GM18520 (cell line): ENCODE data around the gene DISP2.

Experiments used
- ATAC-seq: cut with Tn5 transposase; IDR thresholded peaks from one replicate; pipeline ENCODE4 v1.9.1; 2021; ENCODE audit not compliant: unreplicated experiment

The DISP2 gene

GRCh38 chr15:40361640-40362039 is 3.6 kb downstream of the DISP2 start:
- no peak for ATAC-seq

- ATAC-seq, result no peak
These were observed 5.6 kb downstream of the DISP2 start for GRCh38 chr15:40363611-40364010.

GRCh38 chr15:40364251-40364650 is 6.2 kb downstream of the DISP2 start:
- ATAC-seq, result no peak

GRCh38 chr15:40365016-40365415 is 7.0 kb downstream of the DISP2 start:
- no peak for ATAC-seq

- ATAC-seq, result no peak
These were observed 7.8 kb downstream of the DISP2 start for GRCh38 chr15:40365624-40366456.

- no peak for ATAC-seq
These were observed 8.7 kb downstream of the DISP2 start for GRCh38 chr15:40366457-40367370.

DNA sequence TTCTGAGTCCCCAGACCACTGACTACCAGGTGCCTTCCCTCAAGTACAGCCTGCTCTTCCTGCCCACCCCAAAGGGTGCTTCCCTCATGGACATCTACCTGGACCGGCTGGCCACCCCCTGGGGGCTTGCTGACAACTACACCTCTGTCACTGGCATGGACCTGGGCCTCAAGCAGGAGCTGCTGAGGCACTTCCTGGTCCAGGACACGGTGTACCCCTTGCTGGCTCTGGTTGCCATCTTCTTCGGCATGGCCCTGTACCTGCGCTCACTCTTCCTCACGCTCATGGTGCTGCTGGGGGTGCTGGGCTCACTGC is 9.3 kb downstream of the DISP2 start:
- ATAC-seq, result no peak

DNA sequence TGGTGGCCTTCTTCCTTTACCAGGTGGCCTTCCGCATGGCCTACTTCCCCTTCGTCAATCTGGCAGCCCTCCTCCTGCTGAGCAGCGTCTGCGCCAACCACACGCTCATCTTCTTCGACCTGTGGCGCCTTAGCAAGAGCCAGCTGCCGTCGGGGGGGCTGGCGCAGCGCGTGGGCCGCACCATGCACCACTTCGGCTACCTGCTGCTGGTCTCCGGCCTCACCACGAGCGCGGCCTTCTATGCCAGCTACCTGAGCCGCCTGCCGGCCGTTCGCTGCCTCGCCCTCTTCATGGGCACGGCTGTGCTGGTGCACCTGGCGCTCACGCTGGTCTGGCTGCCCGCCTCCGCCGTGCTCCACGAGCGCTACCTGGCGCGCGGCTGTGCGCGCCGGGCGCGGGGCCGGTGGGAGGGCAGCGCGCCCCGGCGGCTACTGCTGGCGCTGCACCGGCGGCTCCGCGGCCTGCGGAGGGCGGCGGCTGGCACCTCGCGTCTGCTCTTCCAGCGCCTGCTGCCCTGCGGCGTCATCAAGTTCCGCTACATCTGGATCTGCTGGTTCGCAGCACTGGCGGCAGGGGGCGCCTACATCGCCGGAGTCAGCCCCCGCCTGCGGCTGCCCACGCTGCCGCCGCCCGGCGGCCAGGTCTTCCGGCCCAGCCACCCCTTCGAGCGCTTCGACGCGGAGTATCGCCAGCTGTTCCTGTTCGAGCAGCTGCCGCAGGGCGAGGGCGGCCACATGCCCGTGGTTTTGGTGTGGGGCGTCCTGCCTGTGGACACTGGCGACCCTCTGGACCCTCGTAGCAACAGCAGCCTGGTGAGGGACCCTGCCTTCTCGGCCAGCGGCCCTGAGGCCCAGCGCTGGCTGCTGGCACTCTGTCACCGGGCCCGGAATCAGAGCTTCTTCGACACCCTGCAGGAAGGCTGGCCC is 9.9 kb downstream of the DISP2 start:
- ATAC-seq, result peak; percentile 83

DNA sequence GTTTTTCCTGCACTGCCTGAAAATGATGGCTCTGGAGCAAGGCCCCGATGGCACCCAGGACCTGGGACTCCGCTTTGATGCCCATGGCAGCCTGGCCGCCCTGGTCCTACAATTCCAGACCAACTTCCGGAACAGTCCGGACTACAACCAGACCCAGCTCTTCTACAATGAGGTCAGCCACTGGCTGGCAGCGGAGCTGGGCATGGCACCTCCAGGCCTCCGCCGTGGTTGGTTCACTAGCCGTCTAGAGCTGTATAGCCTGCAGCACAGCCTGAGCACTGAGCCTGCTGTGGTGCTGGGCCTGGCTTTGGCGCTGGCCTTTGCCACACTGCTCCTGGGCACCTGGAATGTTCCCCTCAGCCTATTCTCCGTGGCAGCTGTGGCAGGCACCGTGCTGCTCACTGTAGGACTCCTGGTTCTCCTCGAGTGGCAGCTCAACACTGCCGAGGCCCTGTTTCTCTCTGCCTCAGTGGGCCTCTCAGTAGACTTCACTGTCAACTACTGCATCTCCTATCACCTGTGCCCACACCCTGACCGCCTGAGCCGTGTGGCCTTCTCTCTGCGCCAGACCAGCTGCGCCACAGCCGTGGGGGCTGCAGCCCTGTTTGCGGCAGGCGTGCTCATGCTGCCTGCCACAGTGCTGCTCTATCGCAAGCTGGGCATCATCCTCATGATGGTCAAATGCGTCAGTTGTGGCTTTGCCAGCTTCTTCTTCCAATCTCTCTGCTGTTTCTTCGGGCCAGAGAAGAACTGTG is 10.9 kb downstream of the DISP2 start:
- no peak for ATAC-seq

- ATAC-seq, result no peak
These were observed 11.5 kb downstream of the DISP2 start for GRCh38 chr15:40369474-40369869.

DNA sequence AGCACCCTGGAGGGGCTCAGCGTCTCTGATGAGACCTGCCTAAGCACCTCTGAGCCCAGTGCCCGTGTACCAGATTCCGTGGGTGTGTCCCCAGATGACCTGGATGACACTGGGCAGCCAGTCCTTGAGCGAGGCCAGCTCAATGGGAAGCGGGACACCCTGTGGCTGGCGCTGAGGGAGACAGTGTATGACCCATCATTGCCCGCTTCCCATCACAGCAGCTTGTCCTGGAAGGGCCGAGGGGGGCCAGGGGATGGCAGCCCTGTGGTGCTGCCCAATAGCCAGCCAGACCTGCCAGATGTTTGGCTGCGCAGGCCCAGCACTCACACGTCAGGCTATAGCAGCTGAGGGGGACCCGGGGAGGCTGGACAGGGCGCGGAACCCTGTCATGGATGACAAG is 12.0 kb downstream of the DISP2 start:
- ATAC-seq, result no peak

DNA sequence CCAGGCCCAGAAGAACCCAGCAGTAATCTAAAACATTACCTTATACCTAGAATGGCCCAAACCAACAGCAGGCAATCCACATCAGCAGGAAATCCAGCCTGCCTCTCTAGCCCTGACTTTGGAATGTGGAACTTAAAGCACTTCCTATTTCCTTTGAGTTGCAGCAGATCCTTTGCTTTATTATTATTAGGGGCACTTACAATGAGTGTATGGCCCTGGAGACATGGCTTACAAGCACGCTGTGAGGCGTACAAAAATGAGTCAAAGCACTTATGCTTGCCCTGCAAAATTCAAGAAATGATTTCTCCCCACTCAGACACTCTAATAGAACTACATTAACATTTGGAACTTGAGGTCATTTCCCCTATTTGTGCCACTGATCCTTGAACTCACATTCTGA is 15.0 kb downstream of the DISP2 start:
- no peak for ATAC-seq

- no peak for ATAC-seq
These were observed 19.6 kb downstream of the DISP2 start for GRCh38 chr15:40377606-40378005.

DNA sequence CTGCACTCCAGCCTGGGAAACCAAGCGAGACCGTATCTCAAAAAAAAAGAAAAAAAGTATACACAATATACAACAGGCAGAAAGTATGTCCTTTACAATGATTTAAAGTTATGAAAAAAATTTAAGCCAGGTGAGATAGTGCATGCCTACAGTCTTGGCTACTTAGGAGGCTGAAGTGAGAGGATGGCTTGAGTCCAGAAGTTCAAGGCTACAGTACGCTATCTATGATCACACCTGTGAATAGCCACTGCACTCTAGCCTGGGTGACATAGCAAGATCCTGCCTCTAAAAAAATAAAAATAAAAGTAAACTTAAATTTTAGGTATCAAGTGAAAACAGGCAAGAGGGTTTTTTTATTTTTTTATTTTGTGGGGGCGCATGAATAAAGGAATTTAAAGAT is 21.4 kb downstream of the DISP2 start:
- no peak for ATAC-seq

DNA sequence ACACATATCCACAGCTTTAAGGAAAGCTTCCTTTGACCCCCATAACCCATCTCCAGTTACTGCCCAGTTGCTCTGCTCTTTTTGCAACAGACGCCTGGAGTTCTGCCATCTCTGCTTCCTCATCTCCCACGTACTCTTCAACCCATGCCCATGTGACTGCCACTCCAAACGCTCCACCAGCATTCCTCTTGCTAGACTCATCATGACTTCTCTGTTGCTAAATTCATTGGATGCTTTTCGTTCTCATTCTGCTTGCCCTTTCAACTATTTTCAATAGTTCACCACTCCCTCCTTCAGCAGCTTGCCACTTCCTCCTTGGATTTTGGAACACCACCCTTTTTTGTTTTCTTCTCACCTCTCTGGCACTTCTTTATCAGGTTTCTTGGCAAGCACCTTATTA is 21.8 kb downstream of the DISP2 start:
- ATAC-seq, result no peak

- ATAC-seq, result no peak
These were observed 22.6 kb downstream of the DISP2 start for GRCh38 chr15:40380636-40381035.

- no peak for ATAC-seq
These were observed 24.0 kb downstream of the DISP2 start for GRCh38 chr15:40381818-40382529.

GRCh38 chr15:40382580-40383456 is 24.8 kb downstream of the DISP2 start, which contains the start of gene KNSTRN:
Gene KNSTRN (plus strand): TSS chr15:40382721. CDS start chr15:40382836, 115 bp downstream.
- ATAC-seq, result peak; percentile 91

- no peak for ATAC-seq
These were observed 28.5 kb downstream of the DISP2 start for GRCh38 chr15:40386480-40386879.
